K562 (cell line): Measurements from ENCODE around the gene ABLIM2. TPM values are rescaled to one million over a fixed set of nuclear protein-coding genes. Genes with fewer than 3 reads are reported as not detected.

Source experiments
- ATAC-seq: fragments of 200-7000 bp; cut with Tn5 transposase; 3 replicates; pipeline ENCODE4 v1.9.1; 2020; ENCODE audit warnings: moderate library complexity
- BruUV-seq: library from RNA; stranded (reverse); fragments of 400-500 nt; replicated peaks from 2 replicates; lab custom pipeline; 2021; lab: Mats Ljungman, UMichigan
- CTCF ChIA-PET: fragments of 300-600 bp; formaldehyde crosslinking; extraction: SDS; loops from one replicate; lab custom pipeline; 2021; ENCODE audit warnings: low intra/inter-chr PET ratio; lab: Yijun Ruan, JAX
- POLR2A ChIA-PET: fragments of 300-600, 350-650 bp; sonication (Branson Sonifier 250); formaldehyde crosslinking; extraction: SDS; loops from one replicate; lab custom pipeline; 2021; ENCODE audit warnings: antibody characterized with exemption, inconsistent platforms; lab: Yijun Ruan, JAX
- DNase-seq, 4 experiments: peaks; one replicate each; pipeline versions ENCODE4 v3.0.0 to v3.0.0-alpha.2; 2011 to 2018; ENCODE audit warnings: low spot score in 3 of 4, mixed read lengths in 3 of 4; ENCODE audit errors: extremely low read depth in 1 of 4
- FAIRE-seq: peaks from 2 replicates; lab custom pipeline; 2011; peaks lifted over from hg19 to GRCh38; lab: Jason Lieb, UNC
- H2AFZ ChIP-seq: 2 replicates; pipeline ENCODE4 v1.6.0; 2011; ENCODE audit warnings: low read depth, low read length, control low read depth, inconsistent platforms
- H3K27ac ChIP-seq: fragments of 200-600 bp; 3 replicates; pipeline ENCODE4 v1.8.0; 2011; ENCODE audit warnings: low read depth, mild to moderate bottlenecking, control low read depth, inconsistent platforms, low read length, moderate library complexity, mixed read lengths; ENCODE audit errors: extremely low read depth
- H3K27me3 ChIP-seq, 2 experiments: fragments of 300-600 bp in 1 of 2; 2 replicates in 1 of 2; 3 replicates in 1 of 2; pipeline versions ENCODE4 v1.6.0 to v1.8.0; 2011; ENCODE audit warnings: inconsistent platforms in 2 of 2, low read length in 2 of 2, mild to moderate bottlenecking in 1 of 2, mixed read lengths in 1 of 2, moderate library complexity in 1 of 2; ENCODE audit not compliant: control insufficient read depth in 2 of 2, insufficient read depth in 2 of 2
- H3K36me3 ChIP-seq: fragments of 300-600 bp; 3 replicates; pipeline ENCODE4 v1.8.0; 2011; ENCODE audit warnings: mild to moderate bottlenecking, low read length, inconsistent platforms; ENCODE audit not compliant: control insufficient read depth, insufficient read depth
- H3K4me1 ChIP-seq, 2 experiments: fragments of 200-600 bp in 1 of 2; replicated peaks in 1 of 2; 2 replicates in 1 of 2; 3 replicates in 1 of 2; pipeline versions ENCODE4 v1.5.1 to v1.8.0; 2011; ENCODE audit warnings: inconsistent platforms in 2 of 2, low read length in 2 of 2, mild to moderate bottlenecking in 1 of 2, mixed read lengths in 1 of 2, moderate library complexity in 1 of 2; ENCODE audit not compliant: control insufficient read depth in 2 of 2, insufficient read depth in 2 of 2
- H3K4me2 ChIP-seq: 2 replicates; pipeline ENCODE4 v1.6.1; 2011; ENCODE audit warnings: low read length, control low read depth, inconsistent platforms, mixed read lengths; ENCODE audit not compliant: insufficient read depth
- H3K4me3 ChIP-seq: fragments of 200-600 bp; sonication (generic), shearing (Covaris generic); 2 replicates; pipeline ENCODE4 v1.5.1; 2016; ENCODE audit warnings: control low read depth, inconsistent platforms
- H3K79me2 ChIP-seq: fragments of 200-600 bp; 3 replicates; pipeline ENCODE4 v1.8.0; 2011; ENCODE audit warnings: low read length, inconsistent platforms; ENCODE audit not compliant: control insufficient read depth, insufficient read depth
- H3K9ac ChIP-seq, 2 experiments: 2 replicates each; pipeline versions ENCODE4 v1.6.0 to v1.6.1; 2011; ENCODE audit warnings: low read depth in 2 of 2, low read length in 2 of 2, control low read depth in 1 of 2, inconsistent platforms in 1 of 2, mild to moderate bottlenecking in 1 of 2, mixed read lengths in 1 of 2; ENCODE audit not compliant: insufficient read depth in 1 of 2
- H3K9me1 ChIP-seq: one replicate; pipeline ENCODE4 v1.6.0; 2011; ENCODE audit warnings: inconsistent platforms, mild to moderate bottlenecking, low read length, moderate library complexity; ENCODE audit not compliant: control insufficient read depth, insufficient read depth
- H3K9me3 ChIP-seq: replicated peaks from 2 replicates; pipeline ENCODE4 v1.5.1; 2011; ENCODE audit warnings: low read depth, low read length, inconsistent platforms; ENCODE audit not compliant: control insufficient read depth, insufficient read depth
- H4K20me1 ChIP-seq: replicated peaks from 2 replicates; pipeline ENCODE4 v1.6.1; 2011; ENCODE audit warnings: low read length, inconsistent platforms, mixed read lengths; ENCODE audit not compliant: control insufficient read depth, insufficient read depth
- NEUROD1 ChIP-seq: fragments of 150-350 bp; IDR thresholded peaks from 2 replicates; pipeline ENCODE4 v1.6.1; 2014; ENCODE audit warnings: borderline replicate concordance, low read length, low read depth; ENCODE audit not compliant: partially characterized antibody
- PYGO2 ChIP-seq: fragments of 450-650 bp; IDR thresholded peaks from 2 replicates; pipeline ENCODE4 v1.6.1; 2016; ENCODE audit warnings: mild to moderate bottlenecking, missing genetic modification characterization, moderate library complexity, missing compliant biosample characterization
- ZNF431 ChIP-seq: sonication (generic); formaldehyde crosslinking; IDR thresholded peaks from 2 replicates; pipeline ENCODE4 v1.8.0; 2022; ENCODE audit warnings: mild to moderate bottlenecking, missing genetic modification reagents
- WGBS: fragments of 100-300 bp; shearing (Covaris generic); methylation state at CpG from one replicate; pipeline ENCODE4 v1.1.6; 2016; ENCODE audit warnings: low coverage, mixed read lengths; ENCODE audit not compliant: insufficient coverage; ENCODE audit errors: missing lambda C conversion rate; 5-methylcytosine and 5-hydroxymethylcytosine counted together
- in situ Hi-C: fragments of 300-500 bp; cut with MboI; formaldehyde crosslinking; loops from 4 replicates; pipeline ENCODE4 v1.15.0; 2018; ENCODE audit warnings: inconsistent platforms, mixed read lengths
- intact Hi-C: fragments of 100-400 bp; cut with micrococcal nuclease; formaldehyde crosslinking; loops from 2 replicates; pipeline ENCODE4 v1.14.2; 2022
- polyA plus RNA-seq, 8 experiments: library from polyadenylated mRNA; depleted of rRNA in 4 of 8; stranded (reverse) in 5 of 8; unstranded in 3 of 8; fragments of >200 nt; fragmentation: Nextera tagmentation in 2 of 8; fragmentation: Illumina TruSeq in 1 of 8; extraction: Ambion mirVana in 2 of 8; extraction: Trizol in 1 of 8; gene quantifications; 2 replicates each; pipeline versions ENCODE4 v1.2.1 to v1.2.3, GENCODE V29; 2011 to 2014; ENCODE audit warnings: inconsistent platforms in 1 of 8, missing spikeins in 1 of 8
- total RNA-seq, 7 experiments: library from RNA; depleted of rRNA in 6 of 7; stranded (reverse); fragments of >200 nt in 6 of 7; fragmentation: Illumina TruSeq in 2 of 7; extraction: Trizol in 2 of 7; gene quantifications; 2 replicates each; pipeline versions ENCODE4 v1.2.1 to v1.2.3, GENCODE V29; 2011 to 2021; ENCODE audit warnings: low replicate concordance in 1 of 7
- TF ChIP-seq, protein P1 (sequence below): fragments of 250-450 bp; sonication (Bioruptor Pico); IDR thresholded peaks from 2 replicates; pipeline ENCODE4 v1.8.0; 2022; ENCODE audit warnings: inconsistent platforms
- TF ChIP-seq, protein P2 (sequence below): fragments of 250-450 bp; sonication (Bioruptor Pico); IDR thresholded peaks from 2 replicates; pipeline ENCODE4 v1.5.0; 2022; ENCODE audit warnings: mild to moderate bottlenecking

ABLIM2 gene
- total and polyA plus RNA-seq, 9 of the 15 experiments (the other 6 are each of a cell fraction or from before 2014, with no cell fraction given) = not detected

- TF ChIP-seq, protein P1, sequence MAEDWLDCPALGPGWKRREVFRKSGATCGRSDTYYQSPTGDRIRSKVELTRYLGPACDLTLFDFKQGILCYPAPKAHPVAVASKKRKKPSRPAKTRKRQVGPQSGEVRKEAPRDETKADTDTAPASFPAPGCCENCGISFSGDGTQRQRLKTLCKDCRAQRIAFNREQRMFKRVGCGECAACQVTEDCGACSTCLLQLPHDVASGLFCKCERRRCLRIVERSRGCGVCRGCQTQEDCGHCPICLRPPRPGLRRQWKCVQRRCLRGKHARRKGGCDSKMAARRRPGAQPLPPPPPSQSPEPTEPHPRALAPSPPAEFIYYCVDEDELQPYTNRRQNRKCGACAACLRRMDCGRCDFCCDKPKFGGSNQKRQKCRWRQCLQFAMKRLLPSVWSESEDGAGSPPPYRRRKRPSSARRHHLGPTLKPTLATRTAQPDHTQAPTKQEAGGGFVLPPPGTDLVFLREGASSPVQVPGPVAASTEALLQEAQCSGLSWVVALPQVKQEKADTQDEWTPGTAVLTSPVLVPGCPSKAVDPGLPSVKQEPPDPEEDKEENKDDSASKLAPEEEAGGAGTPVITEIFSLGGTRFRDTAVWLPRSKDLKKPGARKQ (CRISPR knock-in tag) = no peak
- TF ChIP-seq PYGO2 (tag) (no peak), NEUROD1 (no peak)
These were observed 43.5 kb downstream of the ABLIM2 start (continued) for GRCh38 chr4:8115203-8115520.

DNA sequence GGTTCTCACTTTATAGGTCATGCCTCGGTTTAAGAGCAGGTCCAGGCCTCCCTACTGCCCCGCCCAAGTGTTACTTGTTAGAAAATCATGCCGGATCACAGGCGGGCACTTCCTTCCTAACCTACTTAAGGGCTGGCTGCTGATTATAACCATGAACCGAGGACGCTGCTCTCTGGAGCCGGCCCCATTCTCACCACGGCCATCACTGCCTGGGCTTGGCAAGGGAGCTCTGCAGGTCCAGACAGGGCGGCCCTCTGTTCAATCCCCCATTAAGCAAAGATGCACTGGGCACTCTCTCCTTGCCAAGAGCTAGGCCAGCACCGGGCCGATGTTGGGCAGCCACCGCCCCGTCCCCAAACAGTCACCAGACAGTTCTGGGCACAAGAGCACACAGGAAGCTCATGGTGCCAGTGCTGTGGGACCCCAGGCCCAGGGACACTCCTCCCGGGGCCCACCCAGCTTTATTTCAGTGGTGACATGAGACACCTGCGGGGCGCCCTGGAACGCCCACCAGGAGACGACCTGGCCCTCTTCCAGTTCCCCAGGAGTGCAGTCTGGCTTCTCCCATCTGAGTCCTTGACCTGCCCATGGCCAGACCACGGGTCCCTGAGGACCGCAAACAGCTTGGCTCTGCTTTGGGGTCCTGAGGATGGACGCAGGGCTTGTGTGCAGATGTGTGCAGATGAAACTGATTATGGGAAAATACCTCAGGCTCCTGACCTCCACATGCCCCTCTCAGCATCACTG lies 44.0 kb downstream of the ABLIM2 start:
- H3K79me2 ChIP-seq = no peaks in the 10 kb centered on the region
- CTCF ChIA-PET = no interaction called here
- no TSS peak for BruUV-seq
- POLR2A ChIA-PET = interaction anchor here (0.6 to 1.3 kb wide), 3 partner anchors 12 to 31 kb away, joined by 3 to 4 read pairs (median 3); no protein-coding TSS in a partner anchor
- H3K9me3 ChIP-seq = no peaks in the 10 kb centered on the region
- DNase-seq (no peak), FAIRE-seq (no peak), ATAC-seq (no peak)
- H3K27ac ChIP-seq = no peak overlapping the region
- WGBS = 3% methylated on average over 19 of the region's 21 CpGs
- H3K4me1 ChIP-seq = peaks cover 0 to 6% of the 10 kb centered on the region in 2 experiments; a peak in 3 of 5 replicates
- no peak overlapping the region for H2AFZ ChIP-seq
- no peak overlapping the region; a peak in 1 of 4 replicates for H3K9ac ChIP-seq
- peaks cover 8% of the 10 kb centered on the region; the same call in 1 of the 2 replicates for H4K20me1 ChIP-seq
- H3K4me2 ChIP-seq = no peak overlapping the region
- TF ChIP-seq ZNF431 (CRISPR knock-in tag) = no peak
- TF ChIP-seq, protein P2, sequence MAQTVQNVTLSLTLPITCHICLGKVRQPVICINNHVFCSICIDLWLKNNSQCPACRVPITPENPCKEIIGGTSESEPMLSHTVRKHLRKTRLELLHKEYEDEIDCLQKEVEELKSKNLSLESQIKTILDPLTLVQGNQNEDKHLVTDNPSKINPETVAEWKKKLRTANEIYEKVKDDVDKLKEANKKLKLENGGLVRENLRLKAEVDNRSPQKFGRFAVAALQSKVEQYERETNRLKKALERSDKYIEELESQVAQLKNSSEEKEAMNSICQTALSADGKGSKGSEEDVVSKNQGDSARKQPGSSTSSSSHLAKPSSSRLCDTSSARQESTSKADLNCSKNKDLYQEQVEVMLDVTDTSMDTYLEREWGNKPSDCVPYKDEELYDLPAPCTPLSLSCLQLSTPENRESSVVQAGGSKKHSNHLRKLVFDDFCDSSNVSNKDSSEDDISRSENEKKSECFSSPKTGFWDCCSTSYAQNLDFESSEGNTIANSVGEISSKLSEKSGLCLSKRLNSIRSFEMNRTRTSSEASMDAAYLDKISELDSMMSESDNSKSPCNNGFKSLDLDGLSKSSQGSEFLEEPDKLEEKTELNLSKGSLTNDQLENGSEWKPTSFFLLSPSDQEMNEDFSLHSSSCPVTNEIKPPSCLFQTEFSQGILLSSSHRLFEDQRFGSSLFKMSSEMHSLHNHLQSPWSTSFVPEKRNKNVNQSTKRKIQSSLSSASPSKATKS (CRISPR knock-in tag) = no peak
- no peaks in the 10 kb centered on the region for H3K9me1 ChIP-seq
- in situ Hi-C loops = no loop called here
- intact Hi-C loops = no loop called here
- H3K27me3 ChIP-seq = peaks cover 2 to 53% of the 10 kb centered on the region in 2 experiments; a peak in 4 of 5 replicates
- H3K36me3 ChIP-seq = no peaks in the 10 kb centered on the region
- no peak overlapping the region for H3K4me3 ChIP-seq
